Osteocyte (in vitro differentiated cells): ENCODE results near the gene LENG8. TPM values are rescaled to one million over a fixed set of nuclear protein-coding genes. Genes with fewer than 3 reads are reported as not detected.

ENCODE experiments used
- DNase-seq: peaks from one replicate; pipeline ENCODE4 v3.0.0; 2021; ENCODE audit warnings: mixed read lengths; ENCODE audit not compliant: unreplicated experiment; ENCODE audit errors: extremely low spot score
- H3K27ac Mint-ChIP-seq: one replicate; pipeline ENCODE4 v1.8.0; 2021; ENCODE audit warnings: mild to moderate bottlenecking, mixed read lengths; ENCODE audit not compliant: unreplicated experiment
- H3K27me3 Mint-ChIP-seq: one replicate; pipeline ENCODE4 v1.8.0; 2021; ENCODE audit warnings: mixed read lengths; ENCODE audit not compliant: unreplicated experiment
- H3K36me3 Mint-ChIP-seq: one replicate; pipeline ENCODE4 v1.8.0; 2021; ENCODE audit warnings: mixed read lengths; ENCODE audit not compliant: unreplicated experiment
- H3K4me1 Mint-ChIP-seq: one replicate; pipeline ENCODE4 v1.8.0; 2021; ENCODE audit warnings: mixed read lengths; ENCODE audit not compliant: unreplicated experiment
- H3K4me3 Mint-ChIP-seq: one replicate; pipeline ENCODE4 v1.8.0; 2021; ENCODE audit warnings: mild to moderate bottlenecking, moderate library complexity, mixed read lengths; ENCODE audit not compliant: unreplicated experiment
- H3K9me3 Mint-ChIP-seq: one replicate; pipeline ENCODE4 v1.8.0; 2021; ENCODE audit warnings: mixed read lengths; ENCODE audit not compliant: unreplicated experiment
- CTCF ChIP-seq: fragments of 200-600 bp; sonication (generic); IDR thresholded peaks from 2 replicates; pipeline ENCODE4 v1.5.0; 2021; ENCODE audit warnings: antibody characterized with exemption, mild to moderate bottlenecking, moderate library complexity
- total RNA-seq: library from RNA; stranded (reverse); gene quantifications from 2 replicates; pipeline ENCODE4 v1.2.1, GENCODE V29; 2021

Gene LENG8
- total RNA-seq, 1 donor from 2014 or later: 192 TPM

GRCh38 chr19:54478677-54479266 is 29.8 kb downstream of the LENG8 start:
- Mint-ChIP-seq H3K4me3 (no peak overlapping the region), H3K4me1 (peaks cover 9% of the 10 kb centered on the region), H3K9me3 (no peaks in the 10 kb centered on the region), H3K27me3 (peaks cover 15% of the 10 kb centered on the region), H3K36me3 (no peaks in the 10 kb centered on the region), H3K27ac (no peak overlapping the region)
- DNase-seq: no peak
- peak; percentile 75 for TF ChIP-seq CTCF

GRCh38 chr19:54480051-54480450 is 31.1 kb downstream of the LENG8 start:
- Mint-ChIP-seq H3K4me3 (no peak overlapping the region), H3K9me3 (no peaks in the 10 kb centered on the region)

GRCh38 chr19:54481326-54481930 is 32.4 kb downstream of the LENG8 start:
- DNase-seq: no peak
- peaks cover 8% of the 10 kb centered on the region for H3K4me1 Mint-ChIP-seq
- H3K27ac Mint-ChIP-seq: no peak overlapping the region
- H3K36me3 Mint-ChIP-seq: no peaks in the 10 kb centered on the region
- H3K9me3 Mint-ChIP-seq: no peaks in the 10 kb centered on the region
- TF ChIP-seq CTCF: peak; percentile 83
- H3K27me3 Mint-ChIP-seq: peaks cover 23% of the 10 kb centered on the region
- no peak overlapping the region for H3K4me3 Mint-ChIP-seq

More at GRCh38 chr19:54480051-54480450, 31.1 kb downstream of the LENG8 start:
- DNase-seq: no peak
- no peaks in the 10 kb centered on the region for H3K36me3 Mint-ChIP-seq
- TF ChIP-seq CTCF: no peak
- peaks cover 6% of the 10 kb centered on the region for H3K4me1 Mint-ChIP-seq
- peaks cover 16% of the 10 kb centered on the region for H3K27me3 Mint-ChIP-seq
- H3K27ac Mint-ChIP-seq: no peak overlapping the region

- TF ChIP-seq CTCF: no peak
- H3K9me3 Mint-ChIP-seq: no peaks in the 10 kb centered on the region
- H3K27ac Mint-ChIP-seq: no peak overlapping the region
- H3K36me3 Mint-ChIP-seq: no peaks in the 10 kb centered on the region
- peaks cover 6% of the 10 kb centered on the region for H3K4me1 Mint-ChIP-seq
- DNase-seq: no peak
- H3K4me3 Mint-ChIP-seq: no peak overlapping the region
- peaks cover 23% of the 10 kb centered on the region for H3K27me3 Mint-ChIP-seq
Measured at GRCh38 chr19:54482889-54483288, 33.9 kb downstream of the LENG8 start.

- peaks cover 9% of the 10 kb centered on the region for H3K4me1 Mint-ChIP-seq
- DNase-seq: no peak
- H3K27me3 Mint-ChIP-seq: peaks cover 20% of the 10 kb centered on the region
- H3K4me3 Mint-ChIP-seq: no peak overlapping the region
- no peaks in the 10 kb centered on the region for H3K36me3 Mint-ChIP-seq
- H3K9me3 Mint-ChIP-seq: no peaks in the 10 kb centered on the region
- no peak overlapping the region for H3K27ac Mint-ChIP-seq
- no peak for TF ChIP-seq CTCF
Measured at GRCh38 chr19:54484451-54484850, 35.5 kb downstream of the LENG8 start.
